Brain pericyte (primary cell): Measurements from ENCODE around the gene CACNG5.

Experiments used
- DNase-seq: peaks from one replicate; pipeline ENCODE4 v3.0.0-alpha.2; 2012; ENCODE audit warnings: low read depth, low spot score

The CACNG5 gene

GRCh38 chr17:66834919-66835454, at the start of gene CACNG5:
TSS of gene CACNG5 (plus strand) at chr17:66835117. CDS start at chr17:66877333, 42,216 bp downstream.
- DNase-seq, result no peak

GRCh38 chr17:66786107-66786506, 48.8 kb upstream of the CACNG5 start:
- no peak for DNase-seq

- DNase-seq, result no peak
These were observed 47.0 kb upstream of the CACNG5 start for GRCh38 chr17:66787914-66788313.

GRCh38 chr17:66789093-66789492, 45.8 kb upstream of the CACNG5 start:
- DNase-seq, result no peak

- no peak for DNase-seq
These were observed 44.9 kb upstream of the CACNG5 start for GRCh38 chr17:66789961-66790437.

GRCh38 chr17:66790501-66791061, 44.3 kb upstream of the CACNG5 start:
- no peak for DNase-seq

GRCh38 chr17:66791347-66791746, 43.6 kb upstream of the CACNG5 start:
- no peak for DNase-seq

GRCh38 chr17:66793814-66794213, 41.1 kb upstream of the CACNG5 start:
- DNase-seq, result no peak

- no peak for DNase-seq
These were observed 39.4 kb upstream of the CACNG5 start for GRCh38 chr17:66795486-66795885.

- no peak for DNase-seq
These were observed 34.9 kb upstream of the CACNG5 start for GRCh38 chr17:66799849-66800537.

- DNase-seq, result no peak
These were observed 31.4 kb upstream of the CACNG5 start for GRCh38 chr17:66803474-66803951.

- no peak for DNase-seq
These were observed 29.4 kb upstream of the CACNG5 start for GRCh38 chr17:66805567-66805966.

- no peak for DNase-seq
These were observed 27.7 kb upstream of the CACNG5 start for GRCh38 chr17:66807182-66807581.

GRCh38 chr17:66809408-66809807, 25.5 kb upstream of the CACNG5 start:
- no peak for DNase-seq

GRCh38 chr17:66810951-66811682, 23.8 kb upstream of the CACNG5 start:
- no peak for DNase-seq

- peak; percentile 25 for DNase-seq
These were observed 23.2 kb upstream of the CACNG5 start for GRCh38 chr17:66811683-66812054.

GRCh38 chr17:66812571-66812970, 22.3 kb upstream of the CACNG5 start:
- DNase-seq, result no peak

- no peak for DNase-seq
These were observed 21.6 kb upstream of the CACNG5 start for GRCh38 chr17:66813296-66813695.

- DNase-seq, result no peak
These were observed 20.9 kb upstream of the CACNG5 start for GRCh38 chr17:66814026-66814425.

- DNase-seq, result no peak
These were observed 20.3 kb upstream of the CACNG5 start for GRCh38 chr17:66814570-66814969.

GRCh38 chr17:66817750-66818149, 17.2 kb upstream of the CACNG5 start:
- no peak for DNase-seq

- DNase-seq, result no peak
These were observed 15.5 kb upstream of the CACNG5 start for GRCh38 chr17:66819466-66819865.
